Dendritic cell treated with granulocyte-macrophage colony-stimulating factor and Interleukin-4, amounts not matched to agents 40 ng/mL and 50 ng/mL, for 4 days (primary cell): ENCODE measurements around the gene CLRN2.

Source experiments
- H3K27ac Mint-ChIP-seq: one replicate; pipeline ENCODE4 v1.8.0; 2022; ENCODE audit warnings: mild to moderate bottlenecking, mixed read lengths
- H3K27me3 Mint-ChIP-seq: one replicate; pipeline ENCODE4 v1.8.0; 2022; ENCODE audit warnings: mild to moderate bottlenecking, mixed read lengths
- H3K36me3 Mint-ChIP-seq: one replicate; pipeline ENCODE4 v1.8.0; 2022; ENCODE audit warnings: low read depth, mixed read lengths
- H3K4me1 Mint-ChIP-seq: one replicate; pipeline ENCODE4 v1.8.0; 2022; ENCODE audit warnings: low read depth, mixed read lengths
- H3K4me3 Mint-ChIP-seq: one replicate; pipeline ENCODE4 v1.8.0; 2022; ENCODE audit warnings: mild to moderate bottlenecking, moderate library complexity, mixed read lengths
- H3K9me3 Mint-ChIP-seq: one replicate; pipeline ENCODE4 v1.8.0; 2022; ENCODE audit warnings: mixed read lengths
- intact Hi-C: fragments of 100-400 bp; cut with micrococcal nuclease; formaldehyde crosslinking; loops from one replicate; pipeline ENCODE4 v1.15.0; 2022

CLRN2 gene, protein sequence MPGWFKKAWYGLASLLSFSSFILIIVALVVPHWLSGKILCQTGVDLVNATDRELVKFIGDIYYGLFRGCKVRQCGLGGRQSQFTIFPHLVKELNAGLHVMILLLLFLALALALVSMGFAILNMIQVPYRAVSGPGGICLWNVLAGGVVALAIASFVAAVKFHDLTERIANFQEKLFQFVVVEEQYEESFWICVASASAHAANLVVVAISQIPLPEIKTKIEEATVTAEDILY

DNA sequence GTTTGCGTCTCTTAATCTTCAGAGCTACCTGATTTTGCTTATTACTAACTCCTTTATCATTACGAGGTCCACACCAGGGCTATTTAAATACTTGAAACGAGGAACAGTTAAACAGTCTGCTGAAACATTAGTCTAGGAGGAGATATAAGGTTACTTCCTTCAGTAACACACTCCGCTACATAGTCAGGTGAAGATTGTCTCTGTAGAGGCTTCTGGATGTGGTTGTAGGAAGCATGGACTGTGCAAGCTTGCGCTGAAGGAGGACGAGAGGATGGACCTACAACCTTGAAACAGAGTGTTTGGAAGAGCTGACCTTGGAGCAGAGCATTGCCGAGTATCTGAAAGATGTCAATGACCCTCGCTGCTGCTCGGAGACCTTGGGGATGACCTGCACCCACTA, at the start of gene CLRN2:
Gene CLRN2 (plus strand): TSS at position 301 of the 400 bp plus-strand sequence. CDS start 102 bp downstream, outside the sequence.
- no peak within 1 kb of the TSS for H3K27ac Mint-ChIP-seq
- H3K36me3 Mint-ChIP-seq, result peaks cover 7% of the 10 kb centered on the region
- no peaks in the 10 kb centered on the region for H3K9me3 Mint-ChIP-seq
- no peak within 1 kb of the TSS for H3K4me3 Mint-ChIP-seq
- peaks cover 22% of the 10 kb centered on the region for H3K4me1 Mint-ChIP-seq
- peaks cover 10% of the 10 kb centered on the region for H3K27me3 Mint-ChIP-seq
- intact Hi-C loops, result no loop called here

DNA sequence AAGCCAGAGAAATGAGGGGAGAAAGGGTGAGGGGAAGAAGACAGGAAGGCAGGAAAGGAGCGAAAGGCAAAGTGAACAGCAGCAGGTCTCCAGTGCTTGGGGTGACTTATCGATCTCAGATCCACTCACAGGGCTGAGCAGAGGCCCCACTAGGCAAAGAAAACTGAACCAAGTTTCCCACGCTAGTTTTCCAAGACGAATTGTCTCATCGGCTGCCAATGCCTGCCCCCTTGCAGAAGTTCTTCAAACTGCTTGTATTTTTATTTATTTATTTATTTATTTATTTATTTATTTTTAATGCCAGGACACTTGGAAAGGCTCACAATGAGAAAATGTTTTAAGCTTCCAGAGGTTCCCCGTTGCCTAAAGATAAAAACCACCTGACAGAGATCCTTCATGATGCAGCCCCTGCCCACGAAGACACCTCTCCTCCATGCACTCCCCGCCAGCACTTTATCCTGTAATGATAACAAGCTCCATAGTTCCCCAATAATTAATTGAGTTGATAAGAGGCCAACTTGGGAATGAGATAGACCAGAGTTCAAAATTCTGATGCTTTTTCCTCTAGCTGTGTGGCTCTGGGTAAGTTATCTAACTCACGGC, 46.2 kb upstream of the CLRN2 start:
- H3K27ac Mint-ChIP-seq, result no peak overlapping the region
- no peak overlapping the region for H3K4me3 Mint-ChIP-seq
- peaks cover 5% of the 10 kb centered on the region for H3K4me1 Mint-ChIP-seq
- H3K9me3 Mint-ChIP-seq, result no peaks in the 10 kb centered on the region
- intact Hi-C loops, result no loop called here
- H3K27me3 Mint-ChIP-seq, result no peaks in the 10 kb centered on the region
- H3K36me3 Mint-ChIP-seq, result no peaks in the 10 kb centered on the region

DNA sequence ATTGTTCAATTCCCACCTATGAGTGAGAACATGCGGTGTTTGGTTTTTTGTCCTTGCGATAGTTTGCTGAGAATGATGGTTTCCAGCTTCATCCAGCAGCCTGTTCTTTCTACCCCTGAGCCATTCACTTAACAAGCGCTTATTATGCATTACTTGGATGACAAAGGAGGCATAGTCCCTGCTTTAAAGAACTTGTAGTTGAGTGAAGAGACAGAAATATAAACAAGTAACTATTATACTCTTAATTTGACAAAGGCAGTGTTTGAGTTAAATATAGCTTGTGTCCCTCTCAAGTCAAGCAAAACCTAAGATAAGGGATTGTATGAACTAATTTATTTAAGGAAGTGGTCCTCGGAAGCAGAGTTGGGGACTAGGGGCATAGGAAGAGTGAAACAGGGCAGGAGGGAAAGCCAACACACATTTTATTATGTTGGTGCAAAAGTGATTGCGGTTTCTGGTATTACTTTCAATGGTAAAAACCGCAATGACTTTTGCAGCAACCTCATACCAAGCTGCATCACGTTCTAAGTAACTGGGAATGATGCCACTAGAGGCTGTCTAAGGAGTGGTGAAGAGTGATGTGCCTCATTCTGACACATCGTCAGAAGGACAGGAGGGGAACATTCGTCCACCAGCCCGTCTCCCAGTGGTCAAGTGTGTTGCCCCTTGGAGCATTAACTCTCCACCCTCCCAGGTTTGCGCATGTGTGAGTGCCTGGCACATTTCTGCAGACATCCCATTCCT, 44.9 kb upstream of the CLRN2 start:
- Mint-ChIP-seq H3K27ac (no peak overlapping the region), H3K36me3 (no peaks in the 10 kb centered on the region), H3K27me3 (no peaks in the 10 kb centered on the region), H3K4me1 (peaks cover 5% of the 10 kb centered on the region), H3K4me3 (no peak overlapping the region), H3K9me3 (no peaks in the 10 kb centered on the region)
- intact Hi-C loops, result no loop called here

DNA sequence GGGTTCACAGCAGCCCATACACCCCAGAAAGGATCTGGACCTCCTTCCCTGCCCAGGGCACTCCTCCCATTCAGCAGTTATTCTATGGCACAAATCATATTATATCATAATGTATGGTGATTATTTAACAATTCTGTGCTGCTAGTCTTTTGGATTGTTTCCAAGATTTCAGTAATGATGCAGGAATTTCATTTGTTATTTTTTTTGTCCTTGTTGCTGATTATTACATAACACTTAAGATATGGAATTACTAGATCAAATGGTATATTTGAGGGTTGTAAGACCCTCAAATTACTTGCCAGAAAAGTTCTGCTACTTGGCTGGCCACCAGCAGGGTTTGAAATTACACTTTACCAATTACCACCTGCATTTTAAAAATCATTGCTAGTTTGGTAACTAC, 39.5 kb upstream of the CLRN2 start:
- intact Hi-C loops, result no loop called here
- H3K4me1 Mint-ChIP-seq, result peaks cover 19% of the 10 kb centered on the region
- no peak overlapping the region for H3K27ac Mint-ChIP-seq
- H3K36me3 Mint-ChIP-seq, result no peaks in the 10 kb centered on the region
- no peaks in the 10 kb centered on the region for H3K27me3 Mint-ChIP-seq
- H3K9me3 Mint-ChIP-seq, result no peaks in the 10 kb centered on the region
- H3K4me3 Mint-ChIP-seq, result no peak overlapping the region

DNA sequence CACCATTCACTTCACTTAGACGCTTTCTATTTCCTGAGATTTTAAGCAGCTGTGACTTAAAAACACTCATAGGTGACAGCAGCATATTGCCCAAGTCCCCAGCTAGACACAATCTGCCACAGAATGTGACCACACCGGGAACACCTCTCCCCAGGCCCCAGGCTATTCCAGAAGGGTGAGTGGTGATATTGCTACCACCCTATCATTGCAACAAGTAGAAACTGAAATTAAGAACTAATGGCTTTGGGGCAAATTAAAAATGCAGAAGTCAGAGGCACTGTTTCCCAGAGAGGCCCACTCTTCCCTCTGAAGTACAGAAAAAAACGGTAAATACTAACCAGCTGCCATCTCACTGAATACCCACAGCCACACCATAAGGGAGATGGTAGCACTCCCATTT, 38.1 kb upstream of the CLRN2 start:
- Mint-ChIP-seq H3K4me3 (peak overlapping the region; percentile 2), H3K27ac (no peak overlapping the region), H3K36me3 (no peaks in the 10 kb centered on the region), H3K4me1 (peaks cover 19% of the 10 kb centered on the region), H3K9me3 (no peaks in the 10 kb centered on the region), H3K27me3 (no peaks in the 10 kb centered on the region)
- intact Hi-C loops, result no loop called here

DNA sequence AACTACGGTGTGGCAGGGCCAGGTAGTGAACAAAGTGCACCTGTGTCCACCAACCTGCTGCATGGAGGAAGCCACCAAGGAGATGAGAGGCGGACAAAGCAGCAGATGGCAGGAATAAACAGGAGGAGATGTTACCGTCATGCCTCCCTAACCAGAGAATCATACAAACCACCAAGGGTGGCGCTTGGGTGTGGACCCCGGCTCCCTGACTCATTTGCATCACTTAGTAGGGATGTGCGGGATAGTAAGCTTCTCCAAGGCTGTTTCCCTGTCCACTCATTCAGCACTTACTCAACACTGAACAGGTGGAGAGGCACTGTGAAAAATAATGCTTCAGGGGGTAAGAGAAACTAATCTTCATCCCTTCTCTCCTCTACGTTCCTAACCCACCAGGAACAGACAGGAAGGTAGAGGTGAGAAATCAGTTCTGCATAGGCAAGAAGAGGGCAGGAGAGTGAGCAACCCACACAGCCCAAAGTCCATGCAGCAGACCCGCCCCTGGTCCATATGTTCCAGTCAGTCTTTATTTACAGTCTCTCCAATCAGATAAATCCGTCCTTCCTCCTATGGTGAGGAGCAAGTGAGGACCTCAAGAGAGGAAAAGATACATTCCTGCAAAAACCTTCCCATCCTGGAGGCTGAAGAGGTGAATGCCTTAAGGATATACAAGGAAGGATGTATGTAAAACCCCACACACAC, 37.0 kb upstream of the CLRN2 start:
- Mint-ChIP-seq H3K9me3 (no peaks in the 10 kb centered on the region), H3K36me3 (no peaks in the 10 kb centered on the region), H3K4me1 (peaks cover 19% of the 10 kb centered on the region), H3K27ac (no peak overlapping the region), H3K27me3 (no peaks in the 10 kb centered on the region), H3K4me3 (no peak overlapping the region)
- intact Hi-C loops, result no loop called here

DNA sequence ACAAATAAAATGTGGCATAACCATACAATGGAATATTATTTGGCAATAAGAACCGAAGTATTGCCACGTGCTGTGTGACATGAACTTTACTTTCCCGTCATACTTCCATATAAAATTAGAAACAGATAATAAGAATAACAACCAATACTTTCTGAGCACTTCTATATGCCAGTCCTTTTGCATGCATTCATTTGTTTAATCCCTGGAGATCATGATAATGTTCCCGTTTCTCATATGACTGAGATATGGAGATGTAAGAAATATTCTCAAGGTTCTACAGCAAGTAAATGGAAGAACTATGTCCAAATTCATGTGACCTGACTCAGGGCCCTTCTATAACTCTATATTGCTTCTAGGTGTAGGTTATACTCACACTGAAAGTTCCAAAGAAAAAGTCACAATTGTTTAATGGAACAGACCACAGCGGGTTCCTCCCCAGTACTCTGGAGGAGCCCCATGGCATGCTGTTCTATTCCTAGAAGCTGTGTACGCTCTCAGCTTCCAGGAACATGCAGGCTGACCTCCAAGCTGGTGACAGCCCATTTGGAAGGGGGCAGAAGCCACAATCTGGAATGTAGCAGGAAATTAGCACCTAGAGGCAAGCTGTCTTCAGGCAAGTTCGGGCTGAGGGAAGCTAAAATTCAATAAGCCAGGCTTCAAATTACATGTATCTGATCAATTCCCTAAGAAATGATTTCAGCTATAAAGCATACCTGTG, 34.6 kb upstream of the CLRN2 start:
- no peaks in the 10 kb centered on the region for H3K27me3 Mint-ChIP-seq
- H3K9me3 Mint-ChIP-seq, result no peaks in the 10 kb centered on the region
- no peak overlapping the region for H3K4me3 Mint-ChIP-seq
- peaks cover 14% of the 10 kb centered on the region for H3K36me3 Mint-ChIP-seq
- intact Hi-C loops, result no loop called here
- H3K27ac Mint-ChIP-seq, result no peak overlapping the region
- H3K4me1 Mint-ChIP-seq, result peaks cover 19% of the 10 kb centered on the region

DNA sequence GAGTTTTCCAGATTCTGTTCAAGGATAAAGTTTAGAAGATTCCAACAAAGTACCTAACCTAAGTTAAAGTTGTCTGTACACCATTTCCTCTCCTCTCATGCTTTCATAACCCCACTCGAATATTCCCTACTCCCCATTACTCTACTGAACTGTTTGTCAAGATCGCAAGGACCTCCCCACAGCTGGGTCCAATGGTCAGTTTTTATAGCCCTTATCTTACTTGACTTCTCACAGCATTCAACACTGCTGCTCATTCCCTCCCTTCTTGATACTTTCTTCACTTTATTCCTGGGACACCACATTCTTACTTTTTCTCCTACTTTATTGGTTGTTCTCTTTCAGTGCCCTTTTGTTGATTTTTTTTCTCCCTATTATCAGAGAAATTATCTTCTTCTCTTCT, 34.0 kb upstream of the CLRN2 start:
- intact Hi-C loops, result no loop called here
- no peaks in the 10 kb centered on the region for H3K9me3 Mint-ChIP-seq
- no peak overlapping the region for H3K27ac Mint-ChIP-seq
- peaks cover 18% of the 10 kb centered on the region for H3K36me3 Mint-ChIP-seq
- H3K27me3 Mint-ChIP-seq, result no peaks in the 10 kb centered on the region
- no peak overlapping the region for H3K4me3 Mint-ChIP-seq
- H3K4me1 Mint-ChIP-seq, result peaks cover 19% of the 10 kb centered on the region

DNA sequence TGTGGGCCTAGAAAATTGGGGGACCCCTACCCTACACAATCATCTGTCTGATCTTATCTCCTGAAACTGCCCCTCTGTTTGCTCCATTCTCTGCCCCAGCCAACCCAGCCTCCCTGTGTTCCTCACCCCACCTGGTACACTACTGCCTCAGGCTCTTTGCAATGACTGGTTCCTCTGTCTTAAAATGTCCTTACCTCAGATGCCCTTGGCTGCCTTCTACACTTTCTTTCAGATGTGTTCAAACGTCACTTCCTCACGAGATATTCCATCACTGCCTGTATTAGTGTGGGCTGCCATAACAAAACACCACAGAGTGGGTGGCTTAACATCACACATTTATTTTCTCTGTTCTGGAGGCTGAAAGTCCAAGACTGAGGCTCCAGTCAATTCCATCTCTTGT, 32.2 kb upstream of the CLRN2 start:
- no peaks in the 10 kb centered on the region for H3K27me3 Mint-ChIP-seq
- H3K36me3 Mint-ChIP-seq, result peaks cover 28% of the 10 kb centered on the region
- intact Hi-C loops, result no loop called here
- no peak overlapping the region for H3K4me3 Mint-ChIP-seq
- H3K4me1 Mint-ChIP-seq, result peaks cover 1% of the 10 kb centered on the region
- H3K9me3 Mint-ChIP-seq, result no peaks in the 10 kb centered on the region
- no peak overlapping the region for H3K27ac Mint-ChIP-seq

DNA sequence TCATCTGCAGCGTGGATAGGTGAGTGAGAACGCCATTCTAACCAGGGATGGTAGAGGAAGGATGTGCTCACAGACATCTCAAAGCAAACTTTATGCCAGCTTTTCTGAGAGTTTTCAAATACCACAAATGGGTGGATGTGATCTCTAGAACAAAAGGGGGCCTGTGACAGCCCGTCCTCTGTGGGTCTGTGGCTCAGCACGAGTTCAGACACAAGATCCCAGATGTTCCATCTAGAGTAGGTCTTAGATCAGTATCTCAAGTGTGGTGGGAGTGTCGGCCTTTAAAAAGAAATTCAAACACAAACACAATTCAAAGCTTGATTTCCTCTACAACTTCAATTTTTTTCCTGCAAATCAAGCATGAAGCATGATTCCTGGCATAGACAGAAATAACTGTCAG, 25.8 kb upstream of the CLRN2 start:
- Mint-ChIP-seq H3K9me3 (no peaks in the 10 kb centered on the region), H3K27ac (no peak overlapping the region), H3K36me3 (peaks cover 65% of the 10 kb centered on the region), H3K27me3 (no peaks in the 10 kb centered on the region), H3K4me3 (no peak overlapping the region), H3K4me1 (peaks cover 1% of the 10 kb centered on the region)
- intact Hi-C loops, result no loop called here

DNA sequence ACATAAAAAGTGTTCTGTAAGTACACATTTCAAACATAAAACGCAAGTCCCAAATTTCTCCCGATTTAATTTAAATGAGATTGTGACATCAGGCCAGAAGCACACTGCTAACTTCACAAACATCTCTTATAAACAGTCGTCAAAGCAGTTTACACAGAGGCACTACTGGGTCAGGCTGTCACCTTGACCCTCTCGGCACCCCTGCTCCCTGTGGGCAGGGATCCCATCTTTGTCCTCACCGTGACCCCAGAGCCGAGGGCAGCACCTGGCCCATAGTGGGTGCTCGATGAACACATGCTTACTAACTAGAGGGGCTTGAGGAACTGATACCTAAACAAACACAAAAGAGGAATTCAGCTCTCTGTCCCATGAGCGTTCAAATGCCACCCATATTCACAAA, 25.2 kb upstream of the CLRN2 start:
- intact Hi-C loops, result no loop called here
- Mint-ChIP-seq H3K36me3 (peaks cover 68% of the 10 kb centered on the region), H3K27ac (no peak overlapping the region), H3K27me3 (no peaks in the 10 kb centered on the region), H3K4me3 (no peak overlapping the region), H3K9me3 (no peaks in the 10 kb centered on the region), H3K4me1 (peaks cover 7% of the 10 kb centered on the region)

DNA sequence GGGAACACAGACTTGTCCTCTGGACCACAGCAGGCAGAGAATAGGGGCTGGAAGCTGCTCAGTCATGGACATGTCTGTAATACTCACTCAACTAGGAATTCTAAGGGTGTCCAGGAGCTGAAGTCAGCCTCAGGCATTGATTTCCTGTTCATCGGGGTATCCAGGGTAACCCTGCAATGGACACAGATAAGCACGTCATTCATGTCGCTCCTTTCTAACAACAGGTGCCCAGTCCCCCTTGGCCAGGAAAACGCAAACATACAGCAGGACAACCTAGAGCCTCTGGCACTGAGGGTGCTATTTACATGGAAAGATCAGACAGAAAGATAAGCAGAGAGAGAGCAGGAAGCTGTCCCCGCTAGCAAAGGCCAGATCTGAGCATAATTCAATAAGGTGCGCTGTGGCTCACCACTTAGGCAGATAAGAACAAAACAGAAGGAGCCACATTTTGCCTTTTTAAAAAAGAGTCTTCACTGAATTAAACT, 24.3 kb upstream of the CLRN2 start:
- intact Hi-C loops, result no loop called here
- Mint-ChIP-seq H3K4me1 (peaks cover 12% of the 10 kb centered on the region), H3K36me3 (peaks cover 68% of the 10 kb centered on the region), H3K27ac (no peak overlapping the region), H3K4me3 (no peak overlapping the region), H3K9me3 (no peaks in the 10 kb centered on the region), H3K27me3 (no peaks in the 10 kb centered on the region)

DNA sequence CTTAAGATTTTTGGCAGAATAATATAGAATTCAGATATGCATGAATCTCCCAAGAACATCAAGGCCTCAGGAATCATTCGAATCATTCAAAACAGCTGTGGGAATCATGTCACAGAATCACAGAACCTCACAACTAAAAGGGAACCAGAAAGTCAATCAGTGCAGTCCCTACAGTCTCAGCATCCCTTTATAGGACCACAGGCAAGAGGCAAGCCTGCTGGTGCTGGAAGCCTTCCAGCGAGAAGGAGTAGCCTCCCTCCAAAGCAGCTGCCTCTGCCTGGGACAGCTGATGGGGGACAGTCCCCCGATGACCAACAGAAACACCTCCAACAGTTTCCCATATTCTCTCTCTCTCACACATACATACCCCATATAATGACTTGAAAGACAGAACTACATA, 23.8 kb upstream of the CLRN2 start:
- intact Hi-C loops, result no loop called here
- Mint-ChIP-seq H3K36me3 (peaks cover 70% of the 10 kb centered on the region), H3K9me3 (no peaks in the 10 kb centered on the region), H3K27ac (no peak overlapping the region), H3K4me1 (peaks cover 12% of the 10 kb centered on the region), H3K27me3 (no peaks in the 10 kb centered on the region), H3K4me3 (no peak overlapping the region)
